NCI-H1092 (cell line): ENCODE data around the gene PDPN.

Experiments used
- DNase-seq: peaks from one replicate; lab custom pipeline; 2025; lab: John Stamatoyannopoulos, UW

PDPN gene

GRCh38 chr1:13577846-13578245 lies 5.8 kb upstream of the PDPN start:
- DNase-seq: no peak

GRCh38 chr1:13581446-13581845 lies 2.2 kb upstream of the PDPN start:
- no peak for DNase-seq

DNA sequence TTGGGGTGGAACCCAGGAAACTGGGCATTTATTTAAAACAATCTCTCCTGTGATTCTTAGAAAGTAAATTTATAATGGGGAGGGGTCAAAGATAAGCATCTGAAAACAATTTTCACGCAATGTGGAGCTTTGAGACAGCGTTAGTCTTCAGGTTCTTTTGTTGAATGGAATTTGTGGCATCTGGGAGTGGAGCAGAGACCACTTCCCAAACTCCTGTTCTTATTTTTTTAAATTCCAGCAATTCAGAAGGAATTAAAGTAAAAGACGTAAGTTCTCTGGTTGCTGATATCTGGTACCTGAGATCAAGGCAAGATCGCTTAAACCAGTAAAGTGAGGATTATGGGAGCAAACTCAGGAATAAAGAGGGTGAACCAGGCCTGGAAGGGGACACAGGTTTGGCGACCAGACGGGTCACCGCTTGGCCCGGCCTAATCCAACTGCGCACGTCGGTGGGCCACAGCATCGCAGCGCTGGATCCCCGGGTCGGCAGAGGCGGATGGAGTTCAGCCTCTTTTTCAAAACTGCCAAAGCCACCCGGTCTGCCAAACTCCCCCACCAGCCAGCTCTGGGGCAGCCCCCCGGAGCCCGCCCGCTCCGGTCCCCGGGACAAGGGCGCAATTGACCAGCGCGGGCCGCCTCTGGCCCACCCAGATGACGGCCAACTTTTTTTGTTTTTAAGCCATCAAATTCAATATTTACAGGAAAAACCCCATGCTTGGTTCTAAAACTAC lies 754 bp upstream of the PDPN start:
- no peak for DNase-seq

- DNase-seq: no peak
Observed at GRCh38 chr1:13583966-13584791, 547 bp downstream of the PDPN start.

GRCh38 chr1:13584876-13585611 lies 1.4 kb downstream of the PDPN start:
- no peak for DNase-seq

DNA sequence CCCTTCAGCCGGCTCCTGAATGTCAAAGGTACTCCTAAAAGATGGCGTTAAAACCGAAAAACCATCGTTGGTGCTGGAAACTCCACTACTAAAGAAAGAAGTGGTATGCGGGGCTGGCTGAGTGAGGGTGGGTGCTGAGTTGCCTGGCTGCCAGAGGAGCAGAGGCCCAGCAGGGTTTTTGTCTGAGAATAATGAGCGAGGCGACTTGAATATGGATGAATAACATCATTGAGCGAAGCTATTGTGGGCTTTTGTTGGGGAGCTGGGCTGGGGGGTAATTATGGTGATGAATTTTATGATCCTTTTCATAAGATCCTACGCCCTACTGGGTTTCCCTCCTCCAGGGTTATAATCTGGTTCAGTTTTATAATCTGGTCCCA lies 2.0 kb downstream of the PDPN start:
- DNase-seq: no peak

- no peak for DNase-seq
Observed at GRCh38 chr1:13586001-13586400, 2.4 kb downstream of the PDPN start.

DNA sequence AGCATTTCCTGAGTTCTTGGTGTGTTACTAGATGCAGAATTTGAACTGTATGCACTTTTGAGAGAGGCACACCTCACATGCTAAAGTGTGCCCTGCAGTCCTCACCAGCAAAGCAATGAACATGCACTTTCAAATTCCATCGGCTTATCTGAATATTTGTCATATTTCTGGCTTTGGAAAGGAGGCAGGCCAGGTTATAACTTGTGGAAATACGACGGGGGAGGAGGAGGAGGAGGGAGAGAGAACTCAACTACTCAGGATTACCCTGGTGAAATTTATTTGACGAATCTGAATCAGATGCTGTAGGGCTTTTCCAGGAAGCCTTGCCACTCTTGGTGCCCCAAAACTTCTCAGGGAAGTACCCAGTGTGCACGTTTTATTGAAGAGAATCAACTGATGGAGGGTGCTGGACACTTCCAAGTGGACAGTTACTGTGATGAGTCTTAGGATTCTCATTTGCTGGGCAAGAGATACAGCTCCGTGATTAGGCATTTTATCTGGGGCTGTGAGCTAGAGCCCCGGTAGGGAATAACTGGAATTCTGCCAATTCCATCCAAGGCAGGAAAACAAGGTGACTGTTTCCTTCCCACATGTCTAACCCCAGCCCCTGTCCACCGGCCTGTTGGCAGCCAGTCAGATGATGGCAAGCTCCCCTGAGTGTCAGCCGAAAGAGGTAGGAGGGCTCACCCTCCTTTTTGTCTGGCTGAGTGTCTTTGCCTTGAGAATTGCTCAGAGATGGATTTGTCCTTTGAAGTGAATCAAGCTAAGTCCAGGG lies 3.8 kb downstream of the PDPN start:
- DNase-seq: no peak

- DNase-seq: no peak
Observed at GRCh38 chr1:13588946-13589796, 5.5 kb downstream of the PDPN start.

GRCh38 chr1:13590486-13590885 lies 6.9 kb downstream of the PDPN start:
- no peak for DNase-seq

- no peak for DNase-seq
Observed at GRCh38 chr1:13593511-13594131, 10.0 kb downstream of the PDPN start.

DNA sequence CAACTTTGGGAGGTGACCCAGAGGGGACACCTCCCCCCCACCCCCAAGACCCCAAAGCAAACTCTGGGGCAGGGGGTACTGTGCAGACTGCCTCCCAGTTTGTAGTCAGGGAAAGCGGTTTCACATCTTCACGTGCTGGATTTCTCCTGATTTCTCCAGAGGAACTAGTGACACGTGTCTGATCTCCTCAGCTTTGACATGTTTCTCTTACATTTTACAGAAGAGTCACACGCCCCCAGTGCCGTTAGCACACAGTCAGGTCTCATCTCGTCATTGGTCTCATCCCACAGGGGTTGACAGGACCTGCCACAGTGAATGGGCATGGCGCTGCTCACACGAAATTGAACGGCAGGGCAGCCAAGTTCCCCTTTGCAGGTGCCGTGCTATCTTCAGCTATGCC lies 11.8 kb downstream of the PDPN start:
- DNase-seq: no peak

DNA sequence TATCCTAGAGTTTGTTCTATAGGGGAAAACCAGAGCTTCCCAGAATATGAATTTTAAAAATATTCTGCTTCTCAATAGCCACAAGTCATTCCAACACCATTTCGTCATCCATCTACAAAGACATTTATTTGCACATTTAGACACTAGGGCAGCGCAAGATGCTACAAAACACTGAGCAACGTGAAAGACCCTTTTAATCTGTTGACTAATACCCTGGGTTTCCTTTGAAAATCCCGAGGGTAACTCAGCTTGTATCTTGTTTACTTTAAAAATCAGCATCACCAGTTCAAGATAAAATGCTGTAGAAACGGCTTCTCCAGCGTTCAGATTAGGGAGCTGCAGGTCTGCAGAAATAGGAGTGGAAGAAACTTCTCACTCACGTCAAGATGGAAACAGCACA lies 13.5 kb downstream of the PDPN start:
- no peak for DNase-seq

- DNase-seq: no peak
Observed at GRCh38 chr1:13600762-13601453, 17.3 kb downstream of the PDPN start.

- no peak for DNase-seq
Observed at GRCh38 chr1:13604176-13604575, 20.5 kb downstream of the PDPN start.

- no peak for DNase-seq
Observed at GRCh38 chr1:13604721-13605120, 21.1 kb downstream of the PDPN start.

GRCh38 chr1:13605159-13605558 lies 21.5 kb downstream of the PDPN start:
- DNase-seq: no peak

DNA sequence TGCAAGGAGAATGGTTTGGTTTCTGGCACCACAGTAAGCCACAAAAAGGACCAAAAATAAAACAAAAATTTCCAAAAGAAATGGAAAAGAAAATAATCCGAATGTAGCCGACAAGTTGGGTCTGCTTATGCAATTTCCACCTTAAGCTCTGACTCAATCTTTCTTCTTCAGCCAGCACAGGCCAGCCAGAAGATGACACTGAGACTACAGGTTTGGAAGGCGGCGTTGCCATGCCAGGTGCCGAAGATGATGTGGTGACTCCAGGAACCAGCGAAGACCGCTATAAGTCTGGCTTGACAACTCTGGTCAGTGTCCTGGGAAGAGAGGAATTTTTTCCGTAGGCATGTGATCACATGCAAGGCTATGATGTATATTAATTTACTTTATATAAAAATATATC lies 23.4 kb downstream of the PDPN start:
- no peak for DNase-seq

DNA sequence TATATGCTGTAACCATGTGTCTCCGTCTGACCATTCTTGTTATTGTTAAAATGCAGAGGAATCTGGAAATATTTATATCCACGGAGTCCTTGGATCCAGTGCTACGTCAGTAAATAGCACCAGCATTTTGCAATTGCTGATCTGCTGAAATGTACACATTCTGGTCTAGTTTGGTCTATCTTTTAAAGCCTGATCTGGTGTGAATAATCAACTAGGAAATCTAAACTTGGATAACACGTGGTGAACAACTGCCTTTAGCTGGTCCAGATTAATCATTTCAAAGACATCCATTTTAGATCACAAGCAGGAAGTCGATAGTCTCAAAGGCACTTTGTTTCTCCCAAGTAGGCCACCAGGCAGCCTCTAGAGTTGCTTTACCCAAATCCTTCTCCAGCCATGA lies 32.6 kb downstream of the PDPN start:
- DNase-seq: no peak

DNA sequence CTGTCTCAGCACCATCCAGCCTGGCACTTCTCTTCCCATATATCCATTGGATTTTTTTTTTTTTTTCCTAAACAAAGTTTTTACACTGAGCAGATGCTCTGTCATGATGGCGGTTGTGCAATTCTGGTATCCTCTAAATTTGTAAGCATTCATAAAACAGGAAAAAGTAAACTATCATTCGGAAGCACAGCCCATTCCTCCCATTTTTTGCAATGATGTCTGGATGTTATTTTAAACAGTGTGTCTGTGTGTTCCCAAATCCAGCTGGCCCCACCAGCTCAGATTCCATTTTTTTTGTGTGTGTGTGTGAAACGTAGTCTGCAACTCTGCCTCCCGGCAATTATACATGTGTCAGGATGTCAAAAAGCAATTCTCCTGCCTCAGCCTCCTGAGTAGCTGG lies 33.5 kb downstream of the PDPN start:
- no peak for DNase-seq
